ENCODE measurements around the gene CYSTM1. TPM values are rescaled to one million over a fixed set of nuclear protein-coding genes. Genes with fewer than 3 reads are reported as not detected.

CYSTM1 gene
- total and polyA plus RNA-seq, 2 donors (not counting 1 experiment from before 2014, with no cell fraction given): 6.2 to 17.0 TPM

DNA sequence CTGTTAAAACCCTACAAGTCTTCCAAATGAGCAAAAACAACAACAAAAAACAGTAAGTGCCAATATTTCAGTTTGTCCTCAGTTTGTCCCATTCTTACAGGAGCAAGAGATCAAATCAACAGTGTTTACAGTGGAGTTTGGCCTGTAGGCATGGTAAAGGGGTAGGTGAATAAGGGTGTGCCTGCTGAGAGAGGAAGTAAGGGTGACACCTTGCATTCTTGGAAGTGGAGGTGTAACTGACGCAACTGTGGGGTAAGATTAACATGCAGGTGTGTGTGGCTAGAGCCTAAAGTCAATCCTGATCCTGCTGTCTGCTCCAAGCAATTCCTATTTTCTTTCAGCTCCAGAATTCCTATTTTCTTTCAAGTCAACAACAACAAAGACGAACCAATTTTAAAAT lies 84.5 kb downstream of the CYSTM1 start:
- DNase-seq (no peak), ATAC-seq (ENCODE audit: low read depth) (no peak)
- H3K4me1 ChIP-seq (ENCODE audit: control insufficient read depth in 2 of 2, insufficient read depth in 2 of 2, low read length in 2 of 2): no peaks in the 10 kb centered on the region
- H3K27me3 ChIP-seq (replicated peaks in 1 of 4; ENCODE audit: control extremely low read depth in 1 of 4, control insufficient read depth in 3 of 4, insufficient read depth in 4 of 4, low read length in 3 of 4): no peaks in the 10 kb centered on the region
- no peaks in the 10 kb centered on the region for H3K27me3 Mint-ChIP-seq
- intact Hi-C loops (cut with micrococcal nuclease): no loop called here
- no peaks in the 10 kb centered on the region for H3K9me3 Mint-ChIP-seq (ENCODE audit: insufficient read depth)
- H3K9me3 ChIP-seq (ENCODE audit: control extremely low read depth in 1 of 3, control insufficient read depth in 2 of 3, insufficient read depth in 1 of 3, low read length in 2 of 3): no peaks in the 10 kb centered on the region
- CTCF ChIA-PET: interaction anchor here (3.9 kb wide), 1 partner anchor 15 kb away, joined by 19 read pairs; no protein-coding TSS in a partner anchor
- WGBS (ENCODE audit: insufficient coverage): 90% methylated on average over 2 of the region's 2 CpGs
- H3K4me1 Mint-ChIP-seq: peaks cover 2% of the 10 kb centered on the region
- H3K4me3 ChIP-seq (ENCODE audit: control extremely low read depth in 1 of 5, extremely low read depth in 1 of 5, insufficient read depth in 1 of 5, low read depth in 2 of 5, low read length in 4 of 5): no peak overlapping the region
- H3K27ac ChIP-seq (ENCODE audit: low read length in 2 of 2): no peak overlapping the region
- no peak overlapping the region for H2AFZ ChIP-seq (ENCODE audit: insufficient read depth, low read depth, low read length, poor library complexity, severe bottlenecking)
- TF ChIP-seq EZH2 (IDR thresholded peaks at IDR 0.05; ENCODE audit: borderline replicate concordance, insufficient read depth, low read depth, low read length, poor library complexity, severe bottlenecking): no peak
- TF ChIP-seq, protein P1, sequence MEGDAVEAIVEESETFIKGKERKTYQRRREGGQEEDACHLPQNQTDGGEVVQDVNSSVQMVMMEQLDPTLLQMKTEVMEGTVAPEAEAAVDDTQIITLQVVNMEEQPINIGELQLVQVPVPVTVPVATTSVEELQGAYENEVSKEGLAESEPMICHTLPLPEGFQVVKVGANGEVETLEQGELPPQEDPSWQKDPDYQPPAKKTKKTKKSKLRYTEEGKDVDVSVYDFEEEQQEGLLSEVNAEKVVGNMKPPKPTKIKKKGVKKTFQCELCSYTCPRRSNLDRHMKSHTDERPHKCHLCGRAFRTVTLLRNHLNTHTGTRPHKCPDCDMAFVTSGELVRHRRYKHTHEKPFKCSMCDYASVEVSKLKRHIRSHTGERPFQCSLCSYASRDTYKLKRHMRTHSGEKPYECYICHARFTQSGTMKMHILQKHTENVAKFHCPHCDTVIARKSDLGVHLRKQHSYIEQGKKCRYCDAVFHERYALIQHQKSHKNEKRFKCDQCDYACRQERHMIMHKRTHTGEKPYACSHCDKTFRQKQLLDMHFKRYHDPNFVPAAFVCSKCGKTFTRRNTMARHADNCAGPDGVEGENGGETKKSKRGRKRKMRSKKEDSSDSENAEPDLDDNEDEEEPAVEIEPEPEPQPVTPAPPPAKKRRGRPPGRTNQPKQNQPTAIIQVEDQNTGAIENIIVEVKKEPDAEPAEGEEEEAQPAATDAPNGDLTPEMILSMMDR (IDR thresholded peaks at IDR 0.05): no peak
- POLR2A ChIA-PET: no interaction called here
- H3K36me3 ChIP-seq (replicated peaks in 1 of 2; ENCODE audit: control extremely low read depth in 1 of 2, control insufficient read depth in 1 of 2, extremely low read depth in 1 of 2, insufficient read depth in 2 of 2, low read length in 1 of 2): peaks cover 0 to 12% of the 10 kb centered on the region in 2 experiments
- no peak overlapping the region for H3K4me3 Mint-ChIP-seq
- peaks cover 56% of the 10 kb centered on the region for H3K79me2 ChIP-seq (ENCODE audit: control insufficient read depth, insufficient read depth, low read length)
- H3K4me2 ChIP-seq (replicated peaks; ENCODE audit: low read depth, low read length, poor library complexity, severe bottlenecking): no peak overlapping the region
- H3K27ac Mint-ChIP-seq: no peak overlapping the region
- no peak overlapping the region for H3K9ac ChIP-seq (ENCODE audit: low read length)
- H4K20me1 ChIP-seq (ENCODE audit: control insufficient read depth, insufficient read depth, low read length, poor library complexity, severe bottlenecking): peaks cover 16% of the 10 kb centered on the region

DNA sequence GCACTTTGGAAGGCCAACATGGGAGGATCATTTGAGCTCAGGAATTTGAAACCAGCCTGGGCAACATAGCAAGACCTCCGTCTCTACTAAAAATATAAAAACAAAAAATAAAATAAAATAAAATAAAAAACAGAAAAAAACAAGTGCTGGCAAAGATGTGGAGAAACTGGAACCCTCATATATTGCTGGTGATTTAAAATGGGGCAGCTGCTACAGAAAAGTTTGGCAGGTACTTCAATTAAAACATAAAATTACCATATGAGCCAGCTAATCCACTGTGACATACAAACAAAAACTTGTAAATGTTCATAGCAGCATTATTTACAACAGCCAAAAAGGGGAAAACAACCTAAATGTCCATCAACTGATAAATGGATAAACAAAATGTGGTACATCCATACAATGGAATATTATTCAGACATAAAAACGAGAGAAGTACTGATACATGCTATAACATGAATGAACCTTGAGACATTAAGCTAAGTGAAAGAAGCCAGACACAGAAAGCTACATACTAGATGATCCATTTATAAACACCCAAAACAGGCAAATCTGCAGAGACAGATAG lies 85.2 kb downstream of the CYSTM1 start:
- intact Hi-C loops (cut with micrococcal nuclease): no loop called here
- Histone ChIP-seq H3K79me2 (ENCODE audit: control insufficient read depth, insufficient read depth, low read length) (peaks cover 59% of the 10 kb centered on the region), H3K4me3 (ENCODE audit: control extremely low read depth in 1 of 5, extremely low read depth in 1 of 5, insufficient read depth in 1 of 5, low read depth in 2 of 5, low read length in 4 of 5) (no peak overlapping the region), H4K20me1 (ENCODE audit: control insufficient read depth, insufficient read depth, low read length, poor library complexity, severe bottlenecking) (peaks cover 16% of the 10 kb centered on the region), H3K4me1 (ENCODE audit: control insufficient read depth in 2 of 2, insufficient read depth in 2 of 2, low read length in 2 of 2) (no peaks in the 10 kb centered on the region), H2AFZ (ENCODE audit: insufficient read depth, low read depth, low read length, poor library complexity, severe bottlenecking) (no peak overlapping the region), H3K27ac (ENCODE audit: low read length in 2 of 2) (no peak overlapping the region), H3K4me2 (replicated peaks; ENCODE audit: low read depth, low read length, poor library complexity, severe bottlenecking) (no peak overlapping the region), H3K27me3 (replicated peaks in 1 of 4; ENCODE audit: control extremely low read depth in 1 of 4, control insufficient read depth in 3 of 4, insufficient read depth in 4 of 4, low read length in 3 of 4) (no peaks in the 10 kb centered on the region), H3K9me3 (ENCODE audit: control extremely low read depth in 1 of 3, control insufficient read depth in 2 of 3, insufficient read depth in 1 of 3, low read length in 2 of 3) (no peaks in the 10 kb centered on the region), H3K9ac (ENCODE audit: low read length) (no peak overlapping the region), H3K36me3 (replicated peaks in 1 of 2; ENCODE audit: control extremely low read depth in 1 of 2, control insufficient read depth in 1 of 2, extremely low read depth in 1 of 2, insufficient read depth in 2 of 2, low read length in 1 of 2) (peaks cover 2 to 12% of the 10 kb centered on the region in 2 experiments)
- no peak for ATAC-seq (ENCODE audit: low read depth)
- TF ChIP-seq EZH2 (IDR thresholded peaks at IDR 0.05; ENCODE audit: borderline replicate concordance, insufficient read depth, low read depth, low read length, poor library complexity, severe bottlenecking): no peak
- TF ChIP-seq, protein P1 (IDR thresholded peaks at IDR 0.05): no peak
- H3K27ac Mint-ChIP-seq: no peak overlapping the region
- WGBS (ENCODE audit: insufficient coverage): no CpG with 5 or more reads among the region's 2 CpGs
- DNase-seq: no peak
- H3K4me3 Mint-ChIP-seq: no peak overlapping the region
- no peaks in the 10 kb centered on the region for H3K9me3 Mint-ChIP-seq (ENCODE audit: insufficient read depth)
- ChIA-PET POLR2A (no interaction called here), CTCF (interaction anchor here (3.9 kb wide), 1 partner anchor 16 kb away, joined by 19 read pairs; no protein-coding TSS in a partner anchor)
- no peaks in the 10 kb centered on the region for H3K27me3 Mint-ChIP-seq
- peaks cover 2% of the 10 kb centered on the region for H3K4me1 Mint-ChIP-seq

Data from B cell (primary cell).